ENCODE results near the gene MAD2L1BP. TPM values are rescaled to one million over a fixed set of nuclear protein-coding genes. Genes with fewer than 3 reads are reported as not detected.

MAD2L1BP gene
- total RNA-seq, 1 experiment from 2014 or later = 36.6 TPM

- POLR2A ChIA-PET = no interaction called here
- RAD21 ChIA-PET (ENCODE audit: low non-redundant PET in 1 of 2, low total read pairs in 2 of 2, uncharacterized antibody in 2 of 2, unreplicated experiment in 2 of 2) = no interaction called here
- no peaks in the 10 kb centered on the region for H3K4me1 ChIP-seq (ENCODE audit: control insufficient read depth in 1 of 2, insufficient read depth in 2 of 2, low read length in 2 of 2)
- no peak overlapping the region for H2AFZ ChIP-seq (ENCODE audit: low read depth, low read length, poor library complexity, severe bottlenecking)
- TF ChIP-seq MAX (IDR thresholded peaks at IDR 0.05) (no peak), ZBTB33 (IDR thresholded peaks at IDR 0.05; ENCODE audit: extremely low read depth, insufficient replicate concordance, low read length) (no peak), CEBPB (IDR thresholded peaks at IDR 0.05; ENCODE audit: low read depth) (no peak), POLR2A (IDR thresholded peaks at IDR 0.05; ENCODE audit: borderline replicate concordance, extremely low read depth, insufficient read depth, insufficient read length) (no peak), FOSL1 (IDR thresholded peaks at IDR 0.05; ENCODE audit: low read depth) (no peak), POLR2AphosphoS5 (IDR thresholded peaks at IDR 0.05; ENCODE audit: low read depth, low read length) (no peak), ZNF274 (IDR thresholded peaks at IDR 0.05; ENCODE audit: low read depth, low read length) (no peak), JUND (IDR thresholded peaks at IDR 0.05) (no peak), RAD21 (IDR thresholded peaks at IDR 0.05; ENCODE audit: low read depth) (no peak), EGR1 (IDR thresholded peaks at IDR 0.05; ENCODE audit: low read depth) (no peak), ZFX (IDR thresholded peaks at IDR 0.05) (no peak), EZH2phosphoT487 (IDR thresholded peaks at IDR 0.05; ENCODE audit: borderline replicate concordance) (no peak), SRF (IDR thresholded peaks at IDR 0.05; ENCODE audit: low read depth) (no peak), YY1 (IDR thresholded peaks at IDR 0.05; ENCODE audit: extremely low read depth, insufficient replicate concordance, low read depth, low read length) (no peak)
- TF ChIP-seq, protein P1, sequence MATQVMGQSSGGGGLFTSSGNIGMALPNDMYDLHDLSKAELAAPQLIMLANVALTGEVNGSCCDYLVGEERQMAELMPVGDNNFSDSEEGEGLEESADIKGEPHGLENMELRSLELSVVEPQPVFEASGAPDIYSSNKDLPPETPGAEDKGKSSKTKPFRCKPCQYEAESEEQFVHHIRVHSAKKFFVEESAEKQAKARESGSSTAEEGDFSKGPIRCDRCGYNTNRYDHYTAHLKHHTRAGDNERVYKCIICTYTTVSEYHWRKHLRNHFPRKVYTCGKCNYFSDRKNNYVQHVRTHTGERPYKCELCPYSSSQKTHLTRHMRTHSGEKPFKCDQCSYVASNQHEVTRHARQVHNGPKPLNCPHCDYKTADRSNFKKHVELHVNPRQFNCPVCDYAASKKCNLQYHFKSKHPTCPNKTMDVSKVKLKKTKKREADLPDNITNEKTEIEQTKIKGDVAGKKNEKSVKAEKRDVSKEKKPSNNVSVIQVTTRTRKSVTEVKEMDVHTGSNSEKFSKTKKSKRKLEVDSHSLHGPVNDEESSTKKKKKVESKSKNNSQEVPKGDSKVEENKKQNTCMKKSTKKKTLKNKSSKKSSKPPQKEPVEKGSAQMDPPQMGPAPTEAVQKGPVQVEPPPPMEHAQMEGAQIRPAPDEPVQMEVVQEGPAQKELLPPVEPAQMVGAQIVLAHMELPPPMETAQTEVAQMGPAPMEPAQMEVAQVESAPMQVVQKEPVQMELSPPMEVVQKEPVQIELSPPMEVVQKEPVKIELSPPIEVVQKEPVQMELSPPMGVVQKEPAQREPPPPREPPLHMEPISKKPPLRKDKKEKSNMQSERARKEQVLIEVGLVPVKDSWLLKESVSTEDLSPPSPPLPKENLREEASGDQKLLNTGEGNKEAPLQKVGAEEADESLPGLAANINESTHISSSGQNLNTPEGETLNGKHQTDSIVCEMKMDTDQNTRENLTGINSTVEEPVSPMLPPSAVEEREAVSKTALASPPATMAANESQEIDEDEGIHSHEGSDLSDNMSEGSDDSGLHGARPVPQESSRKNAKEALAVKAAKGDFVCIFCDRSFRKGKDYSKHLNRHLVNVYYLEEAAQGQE (IDR thresholded peaks at IDR 0.05; ENCODE audit: low read depth) = no peak
- H3K4me3 ChIP-seq (replicated peaks in 1 of 2; ENCODE audit: low read depth in 1 of 2, low read length in 2 of 2) = no peak overlapping the region
- H3K9ac ChIP-seq (ENCODE audit: low read length) = no peak overlapping the region
- intact Hi-C loops (cut with micrococcal nuclease) = no loop called here
- H3K4me2 ChIP-seq (ENCODE audit: low read length) = no peak overlapping the region
- H4K20me1 ChIP-seq (ENCODE audit: insufficient read depth) = no peaks in the 10 kb centered on the region
- H3K79me2 ChIP-seq (ENCODE audit: insufficient read depth, low read length) = peaks cover 47% of the 10 kb centered on the region
- CTCF ChIA-PET = interaction anchor here (3.6 kb wide), 1 partner anchor 12 kb away, joined by 13 read pairs; no protein-coding TSS in a partner anchor
- no peaks in the 10 kb centered on the region for H3K9me3 ChIP-seq (ENCODE audit: control insufficient read depth in 1 of 2, insufficient read depth in 1 of 2, low read depth in 1 of 2, low read length in 2 of 2)
- no peaks in the 10 kb centered on the region for H3K27me3 ChIP-seq (ENCODE audit: insufficient read depth, low read length)
- H3K9me2 ChIP-seq (ENCODE audit: insufficient read depth) = no peaks in the 10 kb centered on the region
- DNase-seq (ENCODE audit: low read depth, low spot score) = no peak
- H3K36me3 ChIP-seq (ENCODE audit: control insufficient read depth in 1 of 2, insufficient read depth in 2 of 2, low read length in 2 of 2) = peaks cover 29 to 45% of the 10 kb centered on the region in 2 experiments
- no peak overlapping the region for H3K27ac ChIP-seq (ENCODE audit: low read depth, low read length)
- no TSS peak for BruUV-seq (replicated peaks)
- ATAC-seq = no peak
Observed at GRCh38 chr6:43679057-43679456, 43.4 kb downstream of the MAD2L1BP start.
